Epithelial cell of esophagus (primary cell): Measurements from ENCODE around the gene RAB39A.
"Not testable (repeated sequence)": the region's sequence is repeated elsewhere in the genome, so short reads cannot be mapped to it uniquely, and the experiment has no call there.

ENCODE experiments used
- DNase-seq: peaks from one replicate; pipeline ENCODE4 v3.0.0; 2010; ENCODE audit warnings: low read depth
- H3K4me3 ChIP-seq: 2 replicates; pipeline ENCODE4 v1.5.1; 2011; ENCODE audit warnings: mild to moderate bottlenecking, low read length, control low read depth
- CTCF ChIP-seq: IDR thresholded peaks from 2 replicates; pipeline ENCODE4 v1.5.1; 2011; ENCODE audit warnings: low read depth, mild to moderate bottlenecking, low read length, control low read depth, inconsistent platforms; ENCODE audit not compliant: insufficient read depth; ENCODE audit errors: missing control alignments

The RAB39A gene

GRCh38 chr11:107928046-107928766 lies at the start of gene RAB39A:
RAB39A (plus strand) TSS chr11:107928448; CDS start chr11:107928569, 121 bp downstream.
- TF ChIP-seq CTCF: no peak
- peak within 1 kb of the TSS; percentile 30 for H3K4me3 ChIP-seq
- DNase-seq: peak; percentile 94

GRCh38 chr11:107881471-107881870 lies 46.8 kb upstream of the RAB39A start:
- not testable (repeated sequence) for H3K4me3 ChIP-seq
- DNase-seq: peak; percentile 8

GRCh38 chr11:107882095-107882820 lies 46.0 kb upstream of the RAB39A start:
- no peak overlapping the region for H3K4me3 ChIP-seq
- no peak for TF ChIP-seq CTCF
- peak; percentile 54 for DNase-seq

GRCh38 chr11:107898270-107898669 lies 30.0 kb upstream of the RAB39A start:
- peak; percentile 66 for DNase-seq
- peak; percentile 73 for TF ChIP-seq CTCF
- no peak overlapping the region for H3K4me3 ChIP-seq

- no peak for TF ChIP-seq CTCF
- no peak overlapping the region for H3K4me3 ChIP-seq
- DNase-seq: no peak
Observed at GRCh38 chr11:107908211-107908610, 20.0 kb upstream of the RAB39A start.

- DNase-seq, H3K4me3 ChIP-seq: not testable (repeated sequence)
Observed at GRCh38 chr11:107912415-107912814, 15.8 kb upstream of the RAB39A start.

GRCh38 chr11:107915229-107915628 lies 13.0 kb upstream of the RAB39A start:
- TF ChIP-seq CTCF: no peak
- no peak for DNase-seq
- no peak overlapping the region for H3K4me3 ChIP-seq
